ENCODE measurements around the gene GBP1. TPM values are rescaled to one million over a fixed set of nuclear protein-coding genes. Genes with fewer than 3 reads are reported as not detected.
A peak's percentile ranks its signal among the peaks of the same experiment; 100 is the strongest.
"Not testable (repeated sequence)": the region's sequence is repeated elsewhere in the genome, so short reads cannot be mapped to it uniquely, and the experiment has no call there.

The GBP1 gene
- total RNA-seq, 2 donors from 2014 or later, result 11.1 to 14.3 TPM

DNA sequence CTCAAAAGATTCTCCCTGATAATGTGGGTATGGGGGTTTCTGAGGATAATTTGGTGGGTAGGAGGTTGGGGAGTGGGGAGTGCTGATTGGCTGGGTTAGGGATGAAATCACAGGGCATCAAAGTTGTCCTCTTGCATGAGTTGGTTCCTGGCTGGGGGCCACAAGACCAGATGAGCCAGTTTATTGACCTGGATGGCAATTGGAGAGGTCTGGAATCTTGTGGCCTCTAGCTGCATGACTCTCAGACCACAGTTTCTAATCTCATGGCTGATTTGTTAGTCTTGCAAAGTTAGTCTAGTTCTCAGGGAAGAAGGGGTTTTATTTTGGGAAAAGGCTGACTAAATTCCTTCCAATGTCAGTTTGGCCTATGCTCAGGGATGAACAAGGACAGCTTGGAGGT lies 3.3 kb upstream of the GBP1 start:
- intact Hi-C loops (cut with DNase I), result no loop called here
- DNase-seq (no peak), ATAC-seq (no peak)

DNA sequence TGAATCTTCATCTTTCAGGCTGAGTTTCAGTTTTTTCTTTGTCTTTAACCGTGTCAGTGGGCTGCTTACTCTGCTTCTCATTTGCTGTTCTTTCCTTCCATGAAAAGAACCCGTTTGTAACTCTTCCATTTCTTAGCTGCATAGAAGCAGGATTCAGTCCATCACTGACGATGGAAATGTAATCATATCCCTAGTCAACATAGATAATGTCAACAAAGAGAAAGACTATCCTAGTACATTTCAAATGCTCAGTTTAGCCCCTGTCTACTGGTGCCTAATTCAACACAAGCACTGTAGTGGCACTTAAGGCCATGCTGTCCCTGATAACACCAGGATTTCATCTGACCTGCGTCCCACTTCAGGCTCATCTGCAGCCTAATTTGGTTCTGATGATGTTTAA lies 376 bp downstream of the GBP1 start:
- ATAC-seq (peak; percentile 36 to 60), DNase-seq (no peak)
- intact Hi-C loops (cut with DNase I), result no loop called here

DNA sequence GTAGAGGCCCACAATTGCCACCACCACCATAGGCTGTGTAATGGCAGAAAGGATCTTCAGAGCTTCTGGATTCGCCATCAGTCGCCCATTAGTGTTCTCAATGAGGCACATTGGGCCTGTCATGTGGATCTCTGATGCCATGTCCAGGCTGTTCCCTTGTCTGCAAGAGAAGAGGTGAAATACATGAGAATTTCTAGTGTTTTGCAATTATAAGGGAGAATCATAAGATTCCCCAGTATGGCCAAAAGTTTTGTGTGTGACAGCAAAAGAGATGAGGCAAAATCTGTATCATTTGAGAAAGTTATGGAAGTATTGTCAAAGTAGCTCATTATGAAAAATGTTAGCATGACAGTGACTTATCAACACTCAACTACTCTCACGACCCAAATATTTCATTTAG lies 1.9 kb downstream of the GBP1 start:
- no peak for ATAC-seq
- intact Hi-C loops (cut with DNase I), result no loop called here
- no peak for DNase-seq

DNA sequence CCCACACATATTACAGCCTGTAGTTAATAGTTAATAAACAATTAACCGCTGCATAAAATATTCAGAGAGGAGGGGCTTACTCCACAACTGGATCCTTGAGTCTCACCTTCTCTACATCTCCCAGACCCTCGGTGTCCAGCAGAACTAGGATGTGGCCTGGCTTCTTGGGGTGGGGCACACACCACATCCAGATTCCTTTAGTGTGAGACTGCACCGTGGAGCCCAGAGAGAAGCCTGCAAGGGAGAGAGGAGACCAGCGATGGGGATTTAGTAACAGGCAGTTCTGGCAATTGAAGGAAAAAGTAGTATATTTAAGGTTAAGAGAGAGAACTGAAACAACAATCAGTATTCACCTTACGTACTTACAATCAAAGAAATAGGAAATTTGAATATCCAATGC lies 4.9 kb downstream of the GBP1 start:
- DNase-seq (no peak), ATAC-seq (no peak)
- intact Hi-C loops (cut with DNase I), result no loop called here

DNA sequence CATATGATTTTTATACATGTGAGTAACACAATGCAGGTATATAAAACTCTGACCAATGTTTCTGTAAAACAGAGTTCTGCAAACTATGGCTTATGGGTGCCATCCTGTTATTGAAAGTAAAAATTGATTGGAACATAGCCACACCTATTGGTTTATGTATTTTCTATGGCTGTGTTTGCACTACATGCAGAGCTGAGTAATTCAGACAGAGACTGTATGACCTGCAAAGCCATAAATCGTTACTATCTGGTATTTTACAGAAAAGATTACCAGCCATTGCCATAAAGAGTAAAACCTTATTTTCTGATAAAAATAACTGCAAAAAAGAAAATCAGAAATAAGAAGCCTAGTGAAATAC lies 13.1 kb downstream of the GBP1 start:
- DNase-seq, result no peak
- intact Hi-C loops (cut with DNase I), result no loop called here
- ATAC-seq, result no peak

DNA sequence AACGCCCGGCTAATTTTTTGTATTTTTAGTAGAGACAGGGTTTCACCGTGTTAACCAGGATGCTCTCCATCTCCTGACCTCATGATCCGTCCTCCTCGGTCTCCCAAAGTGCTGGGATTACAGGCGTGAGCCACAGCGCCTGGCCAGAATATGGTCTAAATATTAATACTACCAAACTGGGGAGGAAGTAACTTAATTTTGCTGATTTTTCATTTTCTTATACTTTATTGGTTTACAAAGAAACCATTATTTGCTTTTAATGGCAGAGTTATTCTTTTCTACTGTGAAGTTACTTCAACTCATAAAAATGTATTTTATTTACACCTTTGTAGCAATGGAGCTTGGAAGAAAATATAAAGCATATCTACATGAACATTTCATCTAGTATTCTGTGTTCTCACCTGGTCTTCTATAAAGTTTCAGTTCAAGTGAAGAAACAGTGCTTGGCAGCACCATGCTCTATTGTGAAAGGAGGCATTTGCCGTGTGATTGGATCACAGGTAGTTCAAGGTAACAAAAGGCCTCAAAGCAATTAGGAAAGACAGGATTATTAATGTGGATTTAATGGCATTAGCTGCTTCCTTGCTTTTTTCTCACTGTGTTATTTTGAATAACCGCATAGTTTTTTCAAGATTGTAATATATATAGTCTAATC lies 13.6 kb downstream of the GBP1 start:
- intact Hi-C loops (cut with DNase I), result no loop called here
- no peak for ATAC-seq
- no peak for DNase-seq

DNA sequence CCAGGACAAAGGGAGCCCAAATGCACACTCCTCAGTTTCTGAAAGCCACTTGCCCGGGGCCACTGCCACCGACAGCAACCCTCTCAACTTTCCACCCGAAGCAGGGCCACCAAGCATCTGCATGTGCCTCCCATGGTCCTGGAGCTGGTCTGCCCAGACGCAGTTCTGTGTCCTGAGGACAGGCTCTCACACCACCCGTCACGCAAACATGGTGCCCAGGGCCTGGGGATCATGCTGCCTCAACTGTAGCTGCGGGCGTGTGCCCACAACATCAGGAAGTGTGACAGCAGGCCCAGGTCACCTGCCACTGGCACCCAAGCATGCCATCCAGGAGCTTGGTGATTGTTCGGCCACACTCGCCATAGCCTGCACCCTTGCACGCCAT lies 14.4 kb downstream of the GBP1 start:
- ATAC-seq (no peak), DNase-seq (no peak)
- intact Hi-C loops (cut with DNase I), result no loop called here

DNA sequence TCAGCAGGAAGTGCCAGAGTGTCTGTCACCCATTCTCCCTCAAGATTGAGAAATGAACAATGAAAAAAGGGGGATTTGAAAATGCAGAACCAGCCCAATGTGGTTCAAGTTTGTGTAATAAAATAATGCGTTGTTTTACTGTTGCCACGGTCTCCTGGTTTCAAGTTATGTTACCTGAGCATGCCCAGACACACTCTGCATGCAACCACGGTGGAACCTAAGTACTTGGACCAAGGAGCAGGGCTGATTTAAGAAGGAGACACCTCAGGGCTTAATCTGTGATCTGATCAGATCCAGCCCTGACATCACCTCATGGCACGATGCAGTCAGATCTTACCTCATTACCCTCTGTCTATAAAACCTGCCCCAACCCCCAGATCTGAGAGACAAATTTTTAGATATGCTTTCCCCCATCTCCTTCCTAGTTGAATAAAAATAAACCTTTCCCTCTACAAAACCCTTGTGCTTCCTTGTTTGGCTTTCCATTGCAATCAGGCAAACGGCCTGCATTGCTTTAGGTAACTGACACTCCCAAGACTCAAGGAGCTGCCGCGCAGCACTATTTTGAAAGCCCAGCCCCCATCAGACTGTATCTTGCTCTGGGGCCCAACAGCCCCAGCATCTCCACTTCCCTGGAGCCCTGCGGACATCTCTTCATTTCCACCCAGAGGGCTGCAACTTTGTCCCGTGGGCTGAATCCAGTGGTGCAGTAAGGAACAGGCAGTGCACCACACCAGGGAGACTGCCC lies 14.9 kb downstream of the GBP1 start:
- DNase-seq; intact Hi-C loops (cut with DNase I); ATAC-seq: not testable (repeated sequence)

DNA sequence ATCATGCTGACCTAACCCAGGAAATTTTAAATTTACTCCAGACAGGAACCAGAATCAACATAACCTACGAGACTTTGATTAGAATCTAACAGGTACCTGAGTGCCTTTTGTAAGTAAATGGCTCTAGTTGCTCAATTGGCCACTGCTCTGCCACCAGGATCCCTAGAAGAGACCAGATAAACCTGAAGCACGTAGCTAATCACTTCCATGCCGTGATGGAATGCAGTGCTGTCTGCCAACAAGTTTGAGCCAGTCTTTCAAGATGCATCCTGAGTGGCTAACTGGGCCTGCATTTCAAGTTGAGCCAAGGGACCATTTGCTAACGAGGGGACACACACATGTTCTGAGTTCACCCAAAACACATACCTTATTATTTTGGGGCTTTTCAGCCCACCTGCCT lies 15.8 kb downstream of the GBP1 start:
- ATAC-seq; DNase-seq; intact Hi-C loops (cut with DNase I): not testable (repeated sequence)

DNA sequence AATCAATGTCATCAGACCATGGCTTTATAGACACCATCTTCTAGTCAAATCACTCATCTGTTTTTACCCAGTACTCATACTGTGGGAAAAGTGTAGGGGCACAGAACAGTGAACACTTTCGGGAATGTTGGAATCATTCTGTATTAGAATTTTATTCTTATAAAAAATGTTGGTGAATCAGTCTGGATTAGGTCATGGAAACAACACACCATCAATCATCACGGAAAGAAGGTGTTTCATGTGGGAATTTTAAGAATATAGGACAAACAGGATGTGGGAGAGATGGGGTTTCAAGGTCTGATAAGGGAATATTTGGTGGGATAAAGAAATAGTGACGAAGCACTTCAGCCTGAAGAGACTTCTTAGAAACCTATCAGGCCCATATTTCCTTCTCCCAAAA lies 17.3 kb downstream of the GBP1 start:
- ATAC-seq (peak in 1 of 2 donors; percentile 49), DNase-seq (no peak)
- intact Hi-C loops (cut with DNase I), result no loop called here

DNA sequence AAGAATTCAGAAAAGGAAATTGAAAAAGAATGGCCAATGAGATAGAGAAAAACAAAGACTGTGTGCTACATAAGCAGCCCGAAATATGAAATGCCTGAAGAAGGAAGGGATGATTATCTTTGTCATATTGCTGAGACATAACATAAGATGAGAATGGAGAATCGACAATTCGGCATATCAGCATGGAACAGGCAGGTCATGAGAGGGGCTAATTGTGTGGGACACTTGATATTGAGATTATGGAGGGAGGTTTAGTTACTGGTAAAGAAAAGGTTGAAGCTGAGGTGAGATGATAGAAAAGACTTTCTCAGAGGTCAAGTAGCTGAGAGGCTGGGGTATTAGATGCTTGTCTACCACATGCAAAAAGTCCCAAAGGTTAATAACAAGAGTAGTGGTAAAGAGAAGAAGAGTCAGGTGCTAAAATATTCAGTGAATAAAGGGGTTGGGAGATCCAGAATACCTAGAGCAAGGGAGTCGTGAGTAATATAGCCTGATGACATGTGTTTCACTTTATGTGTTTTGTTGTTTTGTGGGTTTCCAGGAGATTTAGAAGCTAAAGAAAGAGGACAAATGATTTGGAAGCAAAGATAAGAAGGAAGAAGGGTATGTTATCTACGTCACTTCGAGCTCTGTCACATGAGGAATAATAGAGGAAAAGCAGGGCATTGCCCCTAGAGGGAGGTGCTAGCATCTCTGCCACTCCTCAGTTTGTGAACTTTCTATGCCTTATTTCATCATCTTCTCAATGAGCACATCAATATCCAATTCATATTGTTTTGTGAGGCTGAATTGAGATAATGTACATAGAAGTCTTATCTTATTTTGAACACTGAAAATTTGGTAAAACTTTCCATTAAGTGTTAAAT lies 18.5 kb downstream of the GBP1 start:
- intact Hi-C loops (cut with DNase I); ATAC-seq; DNase-seq: not testable (repeated sequence)

DNA sequence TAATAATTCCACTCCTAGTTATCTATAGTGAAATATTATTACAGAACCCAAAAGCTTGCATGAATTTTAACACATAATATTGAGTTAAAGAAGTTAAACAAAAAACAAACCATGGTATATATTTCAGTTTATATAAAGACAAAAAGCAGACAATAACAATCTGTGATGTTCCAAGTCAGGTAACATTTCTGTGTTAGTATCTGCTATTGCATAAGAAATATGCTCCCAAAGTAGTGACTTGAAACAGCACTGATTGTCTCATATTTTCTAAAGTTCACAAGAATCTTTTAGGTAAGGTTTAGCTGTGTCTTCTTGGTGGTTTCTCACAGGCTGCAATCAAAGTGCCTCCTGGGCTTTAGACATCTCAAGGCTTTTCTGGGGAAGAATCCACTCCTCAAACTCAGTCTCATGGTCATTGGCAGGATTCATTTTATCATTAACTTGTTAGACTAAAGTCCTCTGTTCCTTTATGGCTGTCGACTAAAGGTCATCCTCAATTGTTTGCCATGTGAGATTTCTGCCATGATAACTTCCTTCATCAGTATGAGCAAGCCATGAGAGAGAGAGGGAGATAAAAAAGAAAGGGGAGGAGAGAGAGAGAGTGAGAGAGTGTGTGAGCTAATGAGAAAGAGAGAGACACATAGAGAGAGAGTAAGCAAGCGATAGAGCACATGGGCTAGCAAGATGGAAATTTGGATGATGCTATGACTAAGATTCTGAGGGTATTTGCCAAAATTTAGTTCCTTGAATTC lies 19.9 kb downstream of the GBP1 start:
- intact Hi-C loops (cut with DNase I), result no loop called here
- DNase-seq (no peak), ATAC-seq (no peak)

DNA sequence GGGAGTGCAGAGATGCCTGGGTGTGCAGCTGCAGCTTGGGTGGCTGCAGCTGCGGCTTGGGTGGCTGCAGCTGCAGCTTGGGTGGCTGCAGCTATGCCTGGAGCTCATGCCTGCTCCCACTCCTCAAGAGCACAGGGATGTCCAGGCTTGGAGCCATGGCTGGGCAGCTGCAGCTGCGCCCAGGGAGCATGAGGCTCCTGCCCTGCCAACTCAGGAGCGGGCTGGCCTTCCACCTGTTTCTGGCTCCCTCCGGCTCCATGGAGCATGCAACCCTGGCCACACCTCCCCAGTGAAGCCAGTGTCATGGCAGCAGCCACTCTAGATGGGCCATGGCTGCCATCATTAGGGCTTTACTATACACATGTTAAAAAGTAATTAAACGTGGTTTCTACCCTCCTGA lies 21.1 kb downstream of the GBP1 start:
- no peak for DNase-seq
- intact Hi-C loops (cut with DNase I), result no loop called here
- no peak for ATAC-seq

DNA sequence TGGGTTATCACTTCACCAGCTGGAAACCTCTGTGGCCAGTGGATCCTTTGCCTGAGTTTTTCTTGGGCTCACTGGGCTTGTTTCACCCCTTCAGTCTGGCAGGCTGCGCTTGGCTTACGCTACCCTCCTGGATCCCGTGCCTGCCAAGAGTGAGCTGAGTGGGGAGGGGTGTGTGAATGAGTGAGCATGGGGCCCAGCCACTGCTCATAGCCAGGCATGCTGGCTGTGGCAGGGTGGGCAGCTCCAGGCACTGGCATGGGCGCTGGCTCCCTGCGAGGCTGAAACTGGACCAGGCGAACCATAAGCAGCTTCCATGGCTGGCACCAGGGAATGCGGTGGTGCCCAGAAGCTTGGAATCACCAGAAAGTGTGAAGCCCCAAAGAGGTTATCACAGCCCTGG lies 22.5 kb downstream of the GBP1 start:
- intact Hi-C loops (cut with DNase I), result no loop called here
- no peak for DNase-seq
- ATAC-seq, result no peak

DNA sequence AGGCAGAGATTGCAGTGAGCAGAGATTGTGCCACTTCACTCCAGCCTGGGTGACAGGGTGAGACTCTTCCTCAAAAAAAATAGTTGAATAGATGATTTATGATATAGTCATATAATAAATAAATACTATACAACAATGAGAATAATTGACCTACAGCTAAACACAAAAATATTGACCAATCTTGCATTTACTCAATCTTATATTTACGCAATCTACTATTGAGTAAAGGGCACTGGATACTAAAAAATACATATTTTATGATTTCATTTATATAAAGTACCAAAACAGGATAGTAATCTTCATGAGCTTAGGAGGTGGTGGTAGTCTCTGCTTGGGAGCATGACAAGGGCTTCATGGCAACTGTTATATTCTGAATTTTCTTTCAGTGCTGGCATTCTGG lies 23.3 kb downstream of the GBP1 start:
- ATAC-seq, result no peak

DNA sequence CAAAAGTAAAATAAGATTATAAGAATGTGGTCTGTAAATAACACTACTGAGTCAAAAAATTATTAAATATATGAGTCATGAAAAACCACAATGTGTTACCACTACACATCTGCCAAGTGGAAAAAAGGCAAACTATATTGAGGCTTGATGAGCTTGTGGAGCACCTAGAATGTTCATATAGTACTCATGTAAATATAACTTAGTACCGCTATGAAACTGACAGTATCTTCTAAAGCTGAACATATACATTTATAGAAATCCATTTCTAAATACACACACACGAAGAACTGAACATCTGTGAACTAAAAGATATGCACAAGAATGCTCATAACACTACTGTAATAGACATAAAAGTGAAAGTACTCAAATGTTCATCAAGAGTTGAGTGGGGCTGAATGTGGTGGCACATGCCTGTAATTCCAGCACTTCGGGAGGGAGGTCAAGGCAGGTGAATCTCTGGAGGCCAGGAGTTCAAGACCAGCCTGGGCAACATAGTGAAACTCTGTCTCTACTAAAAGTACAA lies 23.8 kb downstream of the GBP1 start:
- intact Hi-C loops (cut with DNase I), result no loop called here
- DNase-seq, result no peak
- no peak for ATAC-seq

More for the DNA sequence above, 23.3 kb downstream of the GBP1 start:
- intact Hi-C loops (cut with DNase I), result no loop called here
- no peak for DNase-seq

DNA sequence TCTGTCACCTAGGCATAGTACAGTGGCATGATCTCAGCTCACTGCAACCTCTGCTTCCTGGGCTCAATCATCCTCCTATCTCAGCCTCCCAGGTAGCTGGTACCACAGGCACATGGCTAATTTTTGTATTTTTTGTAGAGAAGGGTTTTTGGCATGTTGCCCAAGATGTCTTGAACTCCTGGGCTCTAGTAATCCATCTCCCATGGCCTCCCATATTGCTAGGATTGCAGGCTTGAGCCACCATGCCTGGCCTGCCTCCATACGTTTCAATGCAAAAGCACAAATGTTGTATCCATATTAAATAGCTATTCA lies 24.7 kb downstream of the GBP1 start:
- ATAC-seq (no peak), DNase-seq (no peak)
- intact Hi-C loops (cut with DNase I), result no loop called here

DNA sequence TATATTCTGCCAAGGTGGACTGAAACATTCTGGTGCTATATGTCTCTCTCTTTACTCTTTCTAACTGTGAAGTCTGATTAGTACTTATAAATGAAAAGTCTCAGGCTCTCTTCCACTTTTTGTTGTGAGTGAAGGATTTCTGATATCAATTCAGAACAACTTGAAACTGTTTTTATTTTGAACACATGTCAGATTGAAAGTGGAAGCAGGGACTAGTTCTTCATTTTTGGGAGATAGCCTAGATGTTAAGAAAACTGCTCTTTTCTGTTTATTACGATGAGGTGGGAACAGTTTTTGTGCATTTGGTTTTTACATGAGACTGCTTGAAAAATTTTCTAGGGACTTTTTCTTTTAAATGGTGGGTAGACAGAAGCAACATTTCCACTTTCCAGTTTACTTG lies 27.8 kb downstream of the GBP1 start:
- no peak for ATAC-seq
- intact Hi-C loops (cut with DNase I), result no loop called here
- no peak for DNase-seq

DNA sequence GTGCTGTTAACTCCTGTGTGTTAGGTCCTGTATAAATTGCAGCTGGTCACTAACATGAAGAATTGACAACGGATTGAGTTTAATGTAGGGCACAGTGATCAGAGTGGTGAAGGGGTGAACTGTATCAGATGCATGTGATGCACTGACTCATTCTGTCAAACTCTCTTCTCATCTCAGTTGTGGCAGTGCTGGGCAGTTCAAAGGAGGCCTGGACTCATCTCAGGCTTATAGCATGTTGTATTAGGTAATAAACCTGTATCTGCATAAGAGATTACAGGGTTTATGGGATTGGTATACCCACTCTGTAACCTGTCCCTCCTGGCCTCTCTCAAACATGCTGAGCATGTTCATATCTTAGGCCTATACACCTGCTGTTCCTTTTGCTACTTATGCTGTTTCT lies 29.9 kb downstream of the GBP1 start:
- no peak for DNase-seq
- intact Hi-C loops (cut with DNase I), result no loop called here
- ATAC-seq, result no peak

DNA sequence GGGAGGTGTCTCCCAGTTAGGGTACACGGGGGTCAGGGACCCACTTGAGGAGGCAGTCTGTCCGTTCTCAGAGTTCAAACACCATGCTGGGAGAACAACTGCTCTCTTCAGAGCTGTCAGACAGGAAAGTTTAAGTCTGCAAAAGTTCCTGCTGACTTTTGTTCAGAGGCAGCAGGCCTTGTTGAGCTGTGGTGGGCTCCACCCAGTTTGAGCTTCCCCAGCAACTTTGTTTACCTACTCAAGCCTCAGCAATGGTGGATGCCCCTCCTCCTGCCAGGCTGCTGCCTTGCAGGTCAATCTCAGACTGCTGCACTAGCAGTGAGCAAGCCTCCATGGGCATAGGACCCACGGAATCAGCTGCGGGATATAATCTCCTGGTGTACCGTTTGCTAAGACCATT lies 31.0 kb downstream of the GBP1 start:
- DNase-seq; ATAC-seq; intact Hi-C loops (cut with DNase I): not testable (repeated sequence)

Measured in left cardiac atrium (tissue), 4 donors.